Transverse colon (tissue), 4 donors: ENCODE results near the gene ZNF440.

Experiments used
- EP300 ChIP-seq: sonication (generic); formaldehyde crosslinking; IDR thresholded peaks from one replicate; pipeline ENCODE4 v1.6.1; 2017; ENCODE audit warnings: antibody characterized with exemption, low read depth
- POLR2A ChIP-seq: fragments of 450-650 bp; IDR thresholded peaks from one replicate; pipeline ENCODE4 v1.6.1; 2016; ENCODE audit warnings: antibody characterized with exemption, mild to moderate bottlenecking, moderate library complexity
- POLR2AphosphoS5 ChIP-seq, 3 donors: sonication (generic); formaldehyde crosslinking; IDR thresholded peaks; one replicate each; pipeline ENCODE4 v1.6.1; 2016; ENCODE audit warnings: antibody characterized with exemption in 3 of 3
- TF ChIP-seq, protein P1 (sequence below), 5 experiments: fragments of 200-600 bp in 3 of 5; fragments of 450-650 bp in 2 of 5; sonication (generic) in 3 of 5; IDR thresholded peaks; 1 replicate in 2 of 5; 2 replicates in 3 of 5; pipeline ENCODE4 v1.5.1; 2016 to 2017; ENCODE audit warnings: antibody characterized with exemption in 5 of 5, inconsistent platforms in 3 of 5, mild to moderate bottlenecking in 2 of 5, moderate library complexity in 1 of 5

DNA sequence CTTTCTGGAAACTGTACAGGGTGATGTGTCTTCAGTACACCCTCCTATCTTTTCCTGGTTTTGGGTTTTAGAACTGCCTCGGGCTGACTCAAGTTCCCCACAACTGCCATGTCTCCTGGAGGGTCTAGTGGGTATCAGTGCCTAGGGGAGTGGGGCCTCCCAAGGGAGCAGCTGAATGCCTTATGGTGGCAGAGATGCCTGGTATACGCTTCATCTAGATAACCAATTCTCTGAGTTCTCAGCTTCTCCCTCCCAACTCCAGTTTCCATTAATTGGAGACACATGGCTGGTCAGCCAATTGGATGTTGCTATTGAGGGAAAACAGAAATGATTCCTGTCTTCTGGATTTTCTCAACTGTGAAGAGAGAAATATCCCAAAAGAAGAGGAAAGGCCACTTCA lies 47.2 kb downstream of the ZNF440 start:
- TF ChIP-seq, protein P1, sequence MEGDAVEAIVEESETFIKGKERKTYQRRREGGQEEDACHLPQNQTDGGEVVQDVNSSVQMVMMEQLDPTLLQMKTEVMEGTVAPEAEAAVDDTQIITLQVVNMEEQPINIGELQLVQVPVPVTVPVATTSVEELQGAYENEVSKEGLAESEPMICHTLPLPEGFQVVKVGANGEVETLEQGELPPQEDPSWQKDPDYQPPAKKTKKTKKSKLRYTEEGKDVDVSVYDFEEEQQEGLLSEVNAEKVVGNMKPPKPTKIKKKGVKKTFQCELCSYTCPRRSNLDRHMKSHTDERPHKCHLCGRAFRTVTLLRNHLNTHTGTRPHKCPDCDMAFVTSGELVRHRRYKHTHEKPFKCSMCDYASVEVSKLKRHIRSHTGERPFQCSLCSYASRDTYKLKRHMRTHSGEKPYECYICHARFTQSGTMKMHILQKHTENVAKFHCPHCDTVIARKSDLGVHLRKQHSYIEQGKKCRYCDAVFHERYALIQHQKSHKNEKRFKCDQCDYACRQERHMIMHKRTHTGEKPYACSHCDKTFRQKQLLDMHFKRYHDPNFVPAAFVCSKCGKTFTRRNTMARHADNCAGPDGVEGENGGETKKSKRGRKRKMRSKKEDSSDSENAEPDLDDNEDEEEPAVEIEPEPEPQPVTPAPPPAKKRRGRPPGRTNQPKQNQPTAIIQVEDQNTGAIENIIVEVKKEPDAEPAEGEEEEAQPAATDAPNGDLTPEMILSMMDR (IDR thresholded peaks at IDR 0.05): no peak
- TF ChIP-seq POLR2AphosphoS5 (IDR thresholded peaks at IDR 0.05): no peak
- TF ChIP-seq POLR2A: no peak
- no peak for TF ChIP-seq EP300
